GM12878 (cell line): ENCODE data around the gene GRB10. TPM values are rescaled to one million over a fixed set of nuclear protein-coding genes. Genes with fewer than 3 reads are reported as not detected.

Source experiments
- ATAC-seq: fragments of 200-7000 bp; cut with Tn5 transposase; 3 replicates; pipeline ENCODE4 v1.9.1; 2020; ENCODE audit warnings: mild to moderate bottlenecking, moderate library complexity
- BruUV-seq: library from RNA; stranded (reverse); fragments of 400-500 nt; replicated peaks from 2 replicates; lab custom pipeline; 2021; lab: Mats Ljungman, UMichigan
- CTCF ChIA-PET: fragments of 300-600 bp; sonication (Branson Sonifier 250); formaldehyde crosslinking; extraction: SDS; loops from one replicate; lab custom pipeline; 2021; ENCODE audit warnings: inconsistent platforms; lab: Yijun Ruan, JAX
- POLR2A ChIA-PET: fragments of 350-600 bp; formaldehyde crosslinking; extraction: SDS; loops from one replicate; lab custom pipeline; 2021; ENCODE audit warnings: inconsistent platforms; lab: Charles Lee
- RAD21 ChIA-PET: fragments of 300-600 bp; sonication (Branson Sonifier 250); formaldehyde crosslinking; loops from one replicate; lab custom pipeline; 2023; ENCODE audit warnings: antibody characterized with exemption; ENCODE audit not compliant: unreplicated experiment; lab: Charles Lee
- SMC1A ChIA-PET: fragments of 300-600 bp; sonication (Branson Sonifier 250); formaldehyde crosslinking; loops from one replicate; lab custom pipeline; 2023; ENCODE audit not compliant: unreplicated experiment, uncharacterized antibody; lab: Charles Lee
- DNase-seq: peaks from one replicate; pipeline ENCODE4 v3.0.0-alpha.2; 2011; ENCODE audit warnings: low read depth, low spot score
- FAIRE-seq: peaks from 3 replicates; lab custom pipeline; 2011; peaks lifted over from hg19 to GRCh38; lab: Jason Lieb, UNC
- H2AFZ ChIP-seq: 2 replicates; pipeline ENCODE4 v1.6.0; 2011; ENCODE audit warnings: low read depth, low read length, control low read depth; ENCODE audit not compliant: control insufficient read depth
- H3K27ac ChIP-seq: 2 replicates; pipeline ENCODE4 v1.5.1; 2011; ENCODE audit warnings: control low read depth; ENCODE audit not compliant: control insufficient read depth, insufficient read depth
- H3K27me3 ChIP-seq, 2 experiments: replicated peaks in 1 of 2; 2 replicates each; pipeline versions ENCODE4 v1.6.0 to v1.6.1; 2011; ENCODE audit warnings: low read length in 1 of 2; ENCODE audit not compliant: control insufficient read depth in 2 of 2, insufficient read depth in 2 of 2
- H3K36me3 ChIP-seq, 2 experiments: 2 replicates each; pipeline ENCODE4 v1.5.1; 2011; ENCODE audit warnings: low read length in 1 of 2; ENCODE audit not compliant: control insufficient read depth in 2 of 2, insufficient read depth in 2 of 2
- H3K4me1 ChIP-seq: 2 replicates; pipeline ENCODE4 v1.6.1; 2011; ENCODE audit warnings: mild to moderate bottlenecking, low read length, moderate library complexity, mixed read lengths; ENCODE audit not compliant: control insufficient read depth, insufficient read depth
- H3K4me2 ChIP-seq: 2 replicates; pipeline ENCODE4 v1.6.0; 2011; ENCODE audit warnings: control low read depth; ENCODE audit not compliant: control insufficient read depth, insufficient read depth
- H3K4me3 ChIP-seq: fragments of 200-600 bp; sonication (generic); 2 replicates; pipeline ENCODE4 v1.5.1; 2016
- H3K79me2 ChIP-seq: 2 replicates; pipeline ENCODE4 v1.6.0; 2011; ENCODE audit warnings: low read length; ENCODE audit not compliant: control insufficient read depth, insufficient read depth
- H3K9ac ChIP-seq: 2 replicates; pipeline ENCODE4 v1.8.0; 2011; ENCODE audit warnings: low read length, control low read depth, mixed read lengths; ENCODE audit not compliant: control insufficient read depth, insufficient read depth
- H3K9me3 ChIP-seq: replicated peaks from 3 replicates; pipeline ENCODE4 v1.5.1; 2011; ENCODE audit warnings: mild to moderate bottlenecking, low read length; ENCODE audit not compliant: control insufficient read depth, insufficient read depth
- H4K20me1 ChIP-seq: 2 replicates; pipeline ENCODE4 v1.6.0; 2011; ENCODE audit not compliant: control insufficient read depth, insufficient read depth
- CHD1 ChIP-seq: IDR thresholded peaks from 2 replicates; pipeline ENCODE4 v1.6.1; 2012; ENCODE audit warnings: low read depth, low read length, improper control_type of control experiment
- DPF2 ChIP-seq: fragments of 450-650 bp; IDR thresholded peaks from 2 replicates; pipeline ENCODE4 v1.6.1; 2017; ENCODE audit warnings: mild to moderate bottlenecking
- E2F4 ChIP-seq: IDR thresholded peaks from 2 replicates; pipeline ENCODE4 v1.6.1; 2012; ENCODE audit warnings: low read depth, low read length, improper control_type of control experiment
- GABPA ChIP-seq: IDR thresholded peaks from 2 replicates; pipeline ENCODE4 v1.6.1; 2014; ENCODE audit warnings: antibody characterized with exemption, low read depth, mild to moderate bottlenecking, inconsistent platforms
- HDAC2 ChIP-seq: fragments of 200-600 bp; sonication (generic); IDR thresholded peaks from 2 replicates; pipeline ENCODE4 v1.6.1; 2017
- HDGF ChIP-seq: fragments of 450-650 bp; IDR thresholded peaks from 2 replicates; pipeline ENCODE4 v1.6.1; 2016; ENCODE audit warnings: antibody characterized with exemption
- IKZF1 ChIP-seq: fragments of 450-650 bp; conservative IDR thresholded peaks from 2 replicates; pipeline ENCODE4 v1.6.1; 2017; ENCODE audit warnings: antibody characterized with exemption, mild to moderate bottlenecking
- MTA2 ChIP-seq: fragments of 450-650 bp; IDR thresholded peaks from 2 replicates; pipeline ENCODE4 v1.6.1; 2016; ENCODE audit warnings: low read depth, mild to moderate bottlenecking, moderate library complexity
- NRF1 ChIP-seq: conservative IDR thresholded peaks from 2 replicates; pipeline ENCODE4 v1.6.1; 2011; ENCODE audit warnings: mild to moderate bottlenecking, low read depth, low read length, improper control_type of control experiment
- SIN3A ChIP-seq: IDR thresholded peaks from 2 replicates; pipeline ENCODE4 v1.6.1; 2012; ENCODE audit warnings: low read depth, low read length, improper control_type of control experiment
- TARDBP ChIP-seq: IDR thresholded peaks from 2 replicates; pipeline ENCODE4 v1.6.1; 2016; ENCODE audit warnings: borderline replicate concordance
- TCF3 ChIP-seq: IDR thresholded peaks from 2 replicates; pipeline ENCODE4 v1.6.1; 2012; ENCODE audit warnings: low read depth, mild to moderate bottlenecking, low read length, borderline replicate concordance; ENCODE audit not compliant: insufficient read depth
- ZNF24 ChIP-seq: fragments of 450-650 bp; IDR thresholded peaks from 2 replicates; pipeline ENCODE4 v1.6.1; 2017; ENCODE audit warnings: antibody characterized with exemption, mild to moderate bottlenecking
- WGBS: methylation state at CpG from one replicate; pipeline ENCODE4 v1.1.6; 2016; ENCODE audit warnings: low lambda C conversion rate; ENCODE audit not compliant: insufficient replicate concordance, insufficient coverage; ENCODE audit errors: missing lambda C conversion rate; 5-methylcytosine and 5-hydroxymethylcytosine counted together
- in situ Hi-C: fragments of 300-500 bp; cut with MboI; formaldehyde crosslinking; loops from 9 replicates; pipeline ENCODE4 v1.14.3; 2018; ENCODE audit warnings: mixed read lengths
- intact Hi-C: fragments of 100-400 bp; cut with micrococcal nuclease; formaldehyde crosslinking; loops from one replicate; pipeline ENCODE4 v1.14.2; 2022; ENCODE audit not compliant: unreplicated experiment
- polyA plus RNA-seq, 11 experiments: library from polyadenylated mRNA; depleted of rRNA in 4 of 11; unstranded in 6 of 11; stranded (reverse) in 5 of 11; fragments of >200 nt; fragmentation: Nextera tagmentation in 4 of 11; fragmentation: Illumina TruSeq in 1 of 11; extraction: Ambion mirVana in 4 of 11; extraction: Trizol in 1 of 11; gene quantifications; 1 replicate in 1 of 11; 2 replicates in 10 of 11; pipeline versions ENCODE4 v1.2.1 to v1.2.3, GENCODE V29; 2011 to 2016; ENCODE audit warnings: inconsistent platforms in 2 of 11, missing spikeins in 2 of 11, low read depth in 1 of 11
- total RNA-seq, 4 experiments: library from RNA; depleted of rRNA in 3 of 4; stranded (reverse); fragments of >200 nt in 3 of 4; fragmentation: Illumina TruSeq in 1 of 4; extraction: Trizol in 1 of 4; gene quantifications; 2 replicates each; pipeline versions ENCODE4 v1.2.1 to v1.2.3, GENCODE V29; 2013 to 2021
- TF ChIP-seq, protein P1 (sequence below): IDR thresholded peaks from 2 replicates; pipeline ENCODE4 v1.6.1; 2012; ENCODE audit warnings: improper control_type of control experiment, low read depth, low read length; ENCODE audit not compliant: insufficient replicate concordance
- TF ChIP-seq, protein P2 (sequence below): fragments of 450-650 bp; IDR thresholded peaks from 2 replicates; pipeline ENCODE4 v1.6.1; 2016; ENCODE audit warnings: mild to moderate bottlenecking

The GRB10 gene
- total and polyA plus RNA-seq, 10 of the 15 experiments (the other 5 are each of a cell fraction or from before 2014, with no cell fraction given): 0.04 to 0.33 TPM; not detected in 8

GRCh38 chr7:50739744-50740435, 42.8 kb downstream of the GRB10 start:
- POLR2A ChIA-PET: no interaction called here
- Histone ChIP-seq H3K4me2 (no peak overlapping the region), H3K79me2 (no peaks in the 10 kb centered on the region)
- TF ChIP-seq CHD1 (no peak), TARDBP (no peak), IKZF1 (no peak), MTA2 (no peak), ZNF24 (no peak), HDGF (no peak), GABPA (no peak), SIN3A (no peak), NRF1 (no peak), E2F4 (no peak), TCF3 (no peak), DPF2 (no peak), HDAC2 (no peak)
- TF ChIP-seq, protein P1, sequence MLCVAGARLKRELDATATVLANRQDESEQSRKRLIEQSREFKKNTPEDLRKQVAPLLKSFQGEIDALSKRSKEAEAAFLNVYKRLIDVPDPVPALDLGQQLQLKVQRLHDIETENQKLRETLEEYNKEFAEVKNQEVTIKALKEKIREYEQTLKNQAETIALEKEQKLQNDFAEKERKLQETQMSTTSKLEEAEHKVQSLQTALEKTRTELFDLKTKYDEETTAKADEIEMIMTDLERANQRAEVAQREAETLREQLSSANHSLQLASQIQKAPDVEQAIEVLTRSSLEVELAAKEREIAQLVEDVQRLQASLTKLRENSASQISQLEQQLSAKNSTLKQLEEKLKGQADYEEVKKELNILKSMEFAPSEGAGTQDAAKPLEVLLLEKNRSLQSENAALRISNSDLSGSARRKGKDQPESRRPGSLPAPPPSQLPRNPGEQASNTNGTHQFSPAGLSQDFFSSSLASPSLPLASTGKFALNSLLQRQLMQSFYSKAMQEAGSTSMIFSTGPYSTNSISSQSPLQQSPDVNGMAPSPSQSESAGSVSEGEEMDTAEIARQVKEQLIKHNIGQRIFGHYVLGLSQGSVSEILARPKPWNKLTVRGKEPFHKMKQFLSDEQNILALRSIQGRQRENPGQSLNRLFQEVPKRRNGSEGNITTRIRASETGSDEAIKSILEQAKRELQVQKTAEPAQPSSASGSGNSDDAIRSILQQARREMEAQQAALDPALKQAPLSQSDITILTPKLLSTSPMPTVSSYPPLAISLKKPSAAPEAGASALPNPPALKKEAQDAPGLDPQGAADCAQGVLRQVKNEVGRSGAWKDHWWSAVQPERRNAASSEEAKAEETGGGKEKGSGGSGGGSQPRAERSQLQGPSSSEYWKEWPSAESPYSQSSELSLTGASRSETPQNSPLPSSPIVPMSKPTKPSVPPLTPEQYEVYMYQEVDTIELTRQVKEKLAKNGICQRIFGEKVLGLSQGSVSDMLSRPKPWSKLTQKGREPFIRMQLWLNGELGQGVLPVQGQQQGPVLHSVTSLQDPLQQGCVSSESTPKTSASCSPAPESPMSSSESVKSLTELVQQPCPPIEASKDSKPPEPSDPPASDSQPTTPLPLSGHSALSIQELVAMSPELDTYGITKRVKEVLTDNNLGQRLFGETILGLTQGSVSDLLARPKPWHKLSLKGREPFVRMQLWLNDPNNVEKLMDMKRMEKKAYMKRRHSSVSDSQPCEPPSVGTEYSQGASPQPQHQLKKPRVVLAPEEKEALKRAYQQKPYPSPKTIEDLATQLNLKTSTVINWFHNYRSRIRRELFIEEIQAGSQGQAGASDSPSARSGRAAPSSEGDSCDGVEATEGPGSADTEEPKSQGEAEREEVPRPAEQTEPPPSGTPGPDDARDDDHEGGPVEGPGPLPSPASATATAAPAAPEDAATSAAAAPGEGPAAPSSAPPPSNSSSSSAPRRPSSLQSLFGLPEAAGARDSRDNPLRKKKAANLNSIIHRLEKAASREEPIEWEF: no peak
- TF ChIP-seq, protein P2, sequence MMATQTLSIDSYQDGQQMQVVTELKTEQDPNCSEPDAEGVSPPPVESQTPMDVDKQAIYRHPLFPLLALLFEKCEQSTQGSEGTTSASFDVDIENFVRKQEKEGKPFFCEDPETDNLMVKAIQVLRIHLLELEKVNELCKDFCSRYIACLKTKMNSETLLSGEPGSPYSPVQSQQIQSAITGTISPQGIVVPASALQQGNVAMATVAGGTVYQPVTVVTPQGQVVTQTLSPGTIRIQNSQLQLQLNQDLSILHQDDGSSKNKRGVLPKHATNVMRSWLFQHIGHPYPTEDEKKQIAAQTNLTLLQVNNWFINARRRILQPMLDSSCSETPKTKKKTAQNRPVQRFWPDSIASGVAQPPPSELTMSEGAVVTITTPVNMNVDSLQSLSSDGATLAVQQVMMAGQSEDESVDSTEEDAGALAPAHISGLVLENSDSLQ: no peak

More at GRCh38 chr7:50739744-50740435, 42.8 kb downstream of the GRB10 start:
- Histone ChIP-seq H3K4me1 (no peaks in the 10 kb centered on the region), H3K27ac (no peak overlapping the region), H3K36me3 (no peaks in the 10 kb centered on the region), H4K20me1 (no peaks in the 10 kb centered on the region), H3K9ac (no peak overlapping the region), H2AFZ (no peak overlapping the region), H3K9me3 (no peaks in the 10 kb centered on the region), H3K27me3 (no peaks in the 10 kb centered on the region), H3K4me3 (no peak overlapping the region)
- ATAC-seq: peak; percentile 44
- intact Hi-C loops (no loop called here), in situ Hi-C loops (no loop called here)
- no peak for DNase-seq
- SMC1A ChIA-PET: interaction anchor here (0.9 kb wide), 1 partner anchor 11 kb away, joined by 4 read pairs; no protein-coding TSS in a partner anchor
- WGBS: 14% methylated on average over 6 of the region's 7 CpGs
- no peak for FAIRE-seq
- BruUV-seq: no TSS peak
- RAD21 ChIA-PET: no interaction called here
- CTCF ChIA-PET: no interaction called here
